HG03342 (cell line): ENCODE results near the gene SLC16A1.
"Not testable (repeated sequence)": the region's sequence is repeated elsewhere in the genome, so short reads cannot be mapped to it uniquely, and the experiment has no call there.

Experiments
- ATAC-seq: cut with Tn5 transposase; IDR thresholded peaks from one replicate; pipeline ENCODE4 v1.9.1; 2021; ENCODE audit warnings: mild to moderate bottlenecking, moderate library complexity; ENCODE audit not compliant: unreplicated experiment

The SLC16A1 gene

DNA sequence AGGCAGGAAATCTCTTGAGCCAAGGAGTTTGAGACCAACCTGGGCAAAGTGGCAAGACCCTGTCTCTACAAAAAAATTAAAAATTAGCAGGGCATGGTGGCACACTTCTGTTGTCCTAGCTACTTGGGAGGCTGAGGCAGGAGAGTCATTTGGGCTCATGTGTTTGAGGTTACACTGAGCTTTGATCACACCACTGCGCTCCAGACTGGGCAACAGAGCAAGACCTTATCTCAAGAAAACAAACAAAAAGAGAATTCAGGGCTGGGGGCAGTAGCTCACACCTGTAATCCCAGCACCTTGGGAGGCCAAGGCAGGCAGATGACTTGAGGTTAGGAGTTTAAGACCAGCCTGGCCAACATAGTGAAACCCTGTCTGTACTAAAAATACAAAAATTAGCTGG lies 17.8 kb upstream of the SLC16A1 start:
- ATAC-seq: no peak

DNA sequence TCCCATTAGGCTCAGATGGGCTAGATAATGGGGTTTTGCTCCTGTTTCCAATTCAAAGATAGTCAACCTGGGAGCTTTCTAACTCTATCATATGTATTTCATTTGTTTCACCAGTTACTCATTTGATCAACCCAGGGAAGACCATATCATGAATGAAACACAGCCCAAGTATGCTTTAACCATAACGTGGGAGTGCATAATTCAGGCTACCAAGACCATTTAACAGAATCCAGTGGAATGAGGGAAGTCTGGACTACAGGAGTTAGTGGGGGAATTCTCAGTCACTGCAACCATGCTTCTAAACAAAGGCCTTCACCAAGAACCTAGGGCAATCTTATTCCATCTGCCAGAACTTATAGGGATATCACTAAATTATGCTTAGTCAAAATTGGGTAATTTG lies 15.0 kb upstream of the SLC16A1 start:
- ATAC-seq: no peak

DNA sequence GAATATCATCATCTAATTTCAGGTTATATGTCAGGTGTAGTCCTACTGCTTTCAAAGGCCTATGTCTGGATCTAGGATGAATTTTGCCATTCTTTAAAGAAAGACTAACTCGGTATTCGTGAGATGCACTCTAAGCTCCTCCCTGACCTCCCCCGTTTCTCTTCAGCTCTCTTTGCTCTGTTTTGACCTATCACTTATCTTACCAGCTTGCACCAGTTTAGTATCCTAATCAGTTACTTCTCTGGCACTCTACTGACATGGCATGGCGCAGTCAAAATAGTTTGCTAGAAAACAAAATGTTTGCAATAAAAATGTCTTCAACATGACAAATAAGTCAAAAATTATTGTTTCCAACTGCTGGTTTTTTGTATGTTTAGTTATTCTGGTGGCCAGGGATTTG lies 8.4 kb upstream of the SLC16A1 start:
- no peak for ATAC-seq

DNA sequence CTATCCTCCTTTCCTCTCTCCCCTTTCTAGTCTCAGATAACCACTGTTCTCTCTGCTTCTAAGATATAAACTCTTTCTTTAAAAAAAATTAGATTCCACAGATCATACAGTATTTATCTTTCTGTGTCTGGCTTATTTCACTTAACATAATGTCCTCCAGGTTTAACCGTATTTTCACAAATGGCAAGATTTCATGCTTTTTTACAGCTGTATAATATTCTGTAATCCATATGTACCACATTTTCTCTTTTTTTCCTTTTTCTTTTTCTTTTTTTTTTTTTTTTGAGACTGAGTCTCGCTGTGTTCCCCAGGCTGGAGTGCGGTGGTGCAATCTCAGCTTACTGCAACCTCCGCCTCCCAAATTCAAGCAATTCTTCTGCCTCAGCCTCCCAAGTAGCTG lies 5.1 kb upstream of the SLC16A1 start:
- no peak for ATAC-seq

DNA sequence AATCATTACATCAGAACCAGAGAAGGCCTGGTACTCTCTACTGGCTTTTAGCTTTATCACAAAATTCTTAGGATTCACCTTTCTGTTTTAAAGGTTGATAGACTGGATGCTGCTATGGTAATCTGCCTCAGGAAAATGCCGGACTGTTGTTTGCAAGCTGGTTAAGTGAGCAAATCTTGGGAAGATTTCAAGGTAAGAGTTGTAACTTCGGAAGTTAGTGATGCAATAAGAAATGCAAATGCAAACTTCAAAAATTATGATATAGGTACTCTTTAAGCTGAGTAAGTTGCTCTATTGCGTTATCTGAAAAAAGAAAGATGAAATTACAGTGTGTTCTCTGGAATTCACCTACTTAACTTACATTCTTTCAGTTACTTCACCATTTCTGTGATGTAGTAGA lies 4.4 kb upstream of the SLC16A1 start:
- ATAC-seq: no peak

DNA sequence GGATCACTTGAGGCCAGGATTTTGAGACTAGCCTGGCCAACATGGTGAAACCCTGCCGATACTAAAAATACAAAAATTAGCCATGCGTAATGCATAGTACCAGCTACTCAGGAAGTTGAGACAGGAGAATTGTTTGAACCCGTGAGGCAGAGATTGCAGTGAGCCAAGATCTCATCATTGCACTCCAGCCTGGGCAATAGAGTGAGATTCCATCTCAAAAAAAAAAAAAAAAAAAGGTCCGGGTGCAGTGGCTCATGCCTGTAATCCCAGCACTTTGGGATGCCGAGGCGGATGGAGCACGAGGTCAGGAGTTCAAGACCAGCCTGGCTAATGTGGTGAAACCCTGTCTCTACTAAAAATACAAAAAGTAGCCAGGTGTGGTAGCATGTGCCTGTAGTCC lies 2.2 kb upstream of the SLC16A1 start:
- ATAC-seq: not testable (repeated sequence)

DNA sequence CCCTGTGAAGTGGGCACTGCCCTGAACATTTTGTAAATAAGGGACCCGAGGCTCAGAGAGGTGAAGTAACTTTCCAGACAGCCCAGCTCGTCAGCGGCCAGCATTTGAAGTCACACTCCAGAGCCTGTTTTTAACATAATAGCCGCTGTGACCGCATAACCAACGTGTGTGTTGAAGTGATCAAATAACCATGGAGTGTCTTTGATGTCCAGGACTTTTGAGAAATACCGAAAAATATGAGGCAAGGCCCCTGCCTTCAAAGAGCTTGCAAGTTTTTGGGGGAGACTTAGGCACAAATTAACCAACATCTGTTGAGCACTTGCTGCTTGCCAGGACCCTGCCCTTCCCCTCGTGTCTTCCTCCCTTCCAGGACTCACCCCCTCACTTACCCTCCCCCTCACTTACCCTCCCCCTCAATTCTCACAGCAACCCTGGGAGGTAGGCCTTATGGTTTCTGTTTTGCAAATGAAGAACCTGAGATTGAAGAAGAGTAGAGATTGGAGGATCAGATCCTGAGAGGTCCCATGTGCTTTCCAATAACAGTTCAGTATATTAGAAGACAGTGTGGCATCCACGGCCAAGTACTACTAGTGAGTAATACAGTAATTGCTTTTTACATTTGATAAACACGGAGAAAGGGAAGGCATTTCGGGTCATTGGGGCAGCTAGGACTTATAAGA lies 1.3 kb upstream of the SLC16A1 start:
- peak; percentile 50 for ATAC-seq

DNA sequence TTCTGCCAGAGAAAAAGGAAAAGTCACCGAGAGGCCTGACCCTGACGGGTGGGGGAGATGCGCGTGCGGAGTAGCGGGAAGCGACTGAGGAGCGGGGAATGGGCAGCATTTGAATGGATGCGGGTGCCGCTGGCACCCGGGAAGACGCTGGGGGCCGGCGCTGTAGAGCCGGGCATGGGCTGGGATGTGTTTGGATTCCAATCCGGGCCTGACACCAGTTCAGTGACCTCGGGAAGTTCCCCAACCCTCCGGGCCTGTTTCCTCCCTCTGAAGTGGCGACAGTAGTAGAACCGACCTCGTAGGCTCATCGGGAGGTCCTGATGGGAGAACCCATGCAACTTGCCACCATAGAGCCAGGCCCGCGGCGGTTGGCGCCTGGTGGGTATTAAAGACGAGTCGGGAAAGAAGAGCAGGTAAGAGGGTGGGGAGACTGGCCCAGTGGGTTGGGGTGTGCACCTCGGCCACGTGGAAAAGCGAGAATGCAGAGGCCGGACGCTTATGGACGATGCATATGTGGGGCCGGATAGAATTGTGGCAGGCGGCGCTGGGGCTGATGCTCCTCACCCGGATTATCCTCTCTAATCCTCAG lies 642 bp upstream of the SLC16A1 start:
- ATAC-seq: peak; percentile 5

DNA sequence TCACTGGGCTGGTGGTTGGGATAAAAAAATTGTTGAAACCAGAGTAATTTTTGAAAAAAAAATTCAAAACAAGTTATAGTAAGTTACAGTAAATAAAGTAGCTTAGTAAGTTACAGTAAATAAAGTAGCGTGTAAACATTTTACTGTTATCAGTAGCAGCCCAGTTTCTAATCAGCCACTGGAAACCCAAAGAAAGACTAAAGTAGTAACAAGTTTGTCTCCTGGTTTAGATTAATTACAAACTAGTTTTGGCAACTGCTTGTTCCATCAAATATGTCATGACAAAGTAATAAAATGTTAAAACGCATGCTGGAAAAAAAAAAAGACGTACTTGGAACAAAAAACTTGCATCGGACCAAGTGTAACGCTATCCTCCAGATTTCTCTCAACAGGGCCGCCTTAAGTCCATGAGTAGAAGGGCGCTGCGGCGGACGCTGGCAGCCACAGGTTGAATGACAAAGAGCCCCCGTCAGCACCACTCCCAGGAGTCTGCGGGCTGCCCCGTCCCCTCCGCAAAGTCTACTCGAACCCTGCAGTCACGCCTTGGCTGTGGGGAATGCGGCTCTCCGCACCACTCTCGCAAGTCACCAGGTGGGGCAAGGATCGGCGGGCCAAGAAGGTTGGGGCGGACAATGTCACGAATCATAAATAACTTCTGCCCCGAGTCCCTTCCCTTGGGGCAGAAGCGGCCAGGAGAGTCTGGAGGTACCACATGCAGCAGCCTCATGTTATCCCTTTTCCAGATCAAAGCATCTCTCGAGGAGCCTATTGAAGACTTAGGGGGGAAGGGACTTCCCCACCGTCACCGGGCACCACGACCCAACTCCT lies 837 bp downstream of the SLC16A1 start:
- peak; percentile 20 for ATAC-seq

DNA sequence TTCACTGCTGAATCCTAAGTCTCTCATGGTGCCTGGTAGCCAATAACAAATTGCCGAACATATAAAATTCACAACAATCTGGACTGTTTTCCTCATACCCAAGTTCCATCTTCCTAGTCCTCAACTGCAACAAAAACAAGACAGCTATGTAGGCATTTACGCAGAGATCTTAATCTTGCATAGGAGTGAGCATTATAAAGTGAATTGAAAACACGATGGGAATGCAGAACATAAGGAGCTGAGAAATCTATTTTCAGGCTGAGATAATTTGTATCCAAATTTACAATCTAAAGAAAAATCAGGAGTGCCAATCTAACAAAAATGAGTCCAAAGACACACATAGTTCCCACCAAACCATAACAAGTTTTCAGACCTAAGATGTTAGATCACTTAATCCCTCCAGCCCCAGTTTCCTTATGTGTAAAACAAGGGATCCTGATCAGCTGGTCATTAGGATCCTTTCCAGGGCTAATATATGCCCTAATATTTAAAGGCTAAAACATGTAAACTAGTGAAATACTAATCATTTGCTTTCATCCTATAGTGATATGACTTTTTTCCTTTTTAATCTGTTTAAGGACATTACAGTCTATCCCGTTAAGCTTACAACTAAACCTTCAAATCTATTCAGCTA lies 1.9 kb downstream of the SLC16A1 start:
- no peak for ATAC-seq

DNA sequence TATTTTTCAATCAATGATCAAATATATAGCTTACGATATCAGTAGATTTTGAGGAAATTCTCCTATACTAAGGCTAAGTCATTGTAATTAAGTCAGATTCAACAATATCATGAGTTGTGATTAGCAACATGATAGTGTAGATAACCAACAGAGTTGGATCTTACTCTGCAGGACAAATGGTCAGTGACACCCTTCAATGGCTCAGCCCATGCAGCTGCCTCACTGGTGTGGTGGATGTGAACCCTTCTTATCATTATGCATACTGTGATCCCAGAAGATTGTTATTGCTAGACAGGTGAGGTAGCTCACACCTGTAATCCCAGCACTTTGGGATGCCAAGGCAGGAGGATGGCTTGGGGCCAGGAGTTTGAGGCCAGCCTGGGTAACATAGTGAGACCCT lies 5.6 kb downstream of the SLC16A1 start:
- no peak for ATAC-seq

DNA sequence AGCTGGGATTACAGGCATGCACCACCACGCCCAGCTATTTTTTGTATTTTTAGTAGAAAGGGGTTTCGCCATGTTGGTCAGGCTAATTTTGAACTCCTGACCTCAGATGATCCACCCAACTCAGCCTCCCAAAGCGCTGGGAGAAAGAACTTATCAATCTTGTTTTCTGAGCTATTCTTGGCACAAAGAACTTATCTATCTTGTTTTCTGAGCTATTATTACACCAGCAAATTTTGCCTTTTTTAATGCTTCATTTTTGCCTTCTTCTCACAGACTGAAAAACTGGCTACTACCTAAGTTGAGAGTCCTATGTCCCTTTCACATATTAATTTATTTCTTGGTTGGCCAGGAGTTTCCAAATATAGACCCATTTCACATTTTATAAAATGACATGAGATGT lies 9.3 kb downstream of the SLC16A1 start:
- ATAC-seq: no peak

DNA sequence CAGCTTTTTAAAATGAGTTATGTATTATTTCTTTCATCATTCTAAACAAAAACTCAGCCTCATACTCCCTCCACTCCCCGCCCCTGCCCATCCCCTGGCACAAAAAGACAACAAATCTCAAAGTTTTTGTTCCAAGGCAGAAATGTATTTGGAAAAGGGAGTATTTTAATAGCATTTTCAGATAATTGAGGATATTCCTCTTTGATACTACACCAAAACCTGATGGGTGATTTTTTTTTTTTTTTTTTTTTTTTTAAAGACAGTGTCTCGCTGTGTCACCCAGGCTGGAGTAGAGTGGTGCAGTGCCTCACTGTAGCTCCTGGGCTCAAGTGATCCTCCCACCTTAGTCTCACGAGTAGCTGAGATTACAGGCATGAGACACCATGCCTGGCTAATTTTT lies 16.2 kb downstream of the SLC16A1 start:
- ATAC-seq: no peak

DNA sequence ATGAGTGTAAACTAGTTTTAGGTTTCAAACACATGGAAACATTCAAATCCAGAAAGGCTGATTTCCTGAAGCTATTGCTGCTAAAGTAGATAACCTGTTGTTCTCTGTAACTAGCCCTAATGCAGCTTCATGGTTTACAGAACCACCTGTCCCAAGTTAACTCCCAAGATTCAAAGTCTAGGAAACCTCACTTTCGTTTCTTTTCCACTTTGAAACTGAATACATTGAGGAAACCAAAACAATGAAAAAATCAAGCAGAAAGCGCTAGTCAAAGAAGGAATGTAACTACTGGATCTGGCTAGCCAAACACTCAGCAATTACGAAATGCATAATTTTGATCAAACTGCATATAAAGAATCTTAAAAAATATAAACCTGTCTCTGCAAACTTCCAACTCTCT lies 17.8 kb downstream of the SLC16A1 start:
- no peak for ATAC-seq

DNA sequence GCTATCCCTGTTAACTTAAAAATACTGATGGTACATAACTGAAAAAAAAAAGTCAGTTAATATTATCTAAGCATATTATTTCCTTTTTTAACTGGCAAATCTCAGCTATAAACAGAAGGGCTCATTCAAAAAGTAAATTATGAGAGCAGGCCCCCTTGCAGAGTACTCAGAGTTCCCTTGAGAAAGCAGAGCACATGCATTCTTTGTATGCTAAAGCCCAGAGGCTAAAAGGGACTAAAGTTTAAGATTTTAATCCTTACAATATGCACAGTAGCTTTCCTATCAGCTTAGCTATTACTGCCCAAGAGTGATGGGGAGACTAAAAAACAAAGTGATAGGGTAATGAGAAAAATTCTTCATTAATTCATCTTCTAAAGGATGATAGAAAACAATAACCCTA lies 18.5 kb downstream of the SLC16A1 start:
- no peak for ATAC-seq

DNA sequence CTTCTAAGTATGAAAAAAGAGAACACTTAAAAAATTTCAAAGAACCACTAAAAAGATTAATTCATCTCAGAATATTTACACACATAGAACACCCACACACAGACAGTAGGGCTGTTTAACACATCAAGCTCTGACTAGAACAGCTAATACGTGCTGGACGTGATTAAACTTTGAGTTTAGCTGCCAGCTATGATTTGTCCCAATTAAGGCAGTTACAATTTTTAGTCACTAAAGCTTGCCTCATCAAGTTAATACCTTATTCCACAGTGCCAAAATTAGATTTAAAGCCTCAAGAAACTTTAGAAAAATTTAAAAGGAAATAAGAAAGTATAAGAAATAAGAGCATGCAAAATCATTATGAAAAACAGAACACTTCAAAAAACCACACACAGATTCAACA lies 18.9 kb downstream of the SLC16A1 start:
- ATAC-seq: no peak

DNA sequence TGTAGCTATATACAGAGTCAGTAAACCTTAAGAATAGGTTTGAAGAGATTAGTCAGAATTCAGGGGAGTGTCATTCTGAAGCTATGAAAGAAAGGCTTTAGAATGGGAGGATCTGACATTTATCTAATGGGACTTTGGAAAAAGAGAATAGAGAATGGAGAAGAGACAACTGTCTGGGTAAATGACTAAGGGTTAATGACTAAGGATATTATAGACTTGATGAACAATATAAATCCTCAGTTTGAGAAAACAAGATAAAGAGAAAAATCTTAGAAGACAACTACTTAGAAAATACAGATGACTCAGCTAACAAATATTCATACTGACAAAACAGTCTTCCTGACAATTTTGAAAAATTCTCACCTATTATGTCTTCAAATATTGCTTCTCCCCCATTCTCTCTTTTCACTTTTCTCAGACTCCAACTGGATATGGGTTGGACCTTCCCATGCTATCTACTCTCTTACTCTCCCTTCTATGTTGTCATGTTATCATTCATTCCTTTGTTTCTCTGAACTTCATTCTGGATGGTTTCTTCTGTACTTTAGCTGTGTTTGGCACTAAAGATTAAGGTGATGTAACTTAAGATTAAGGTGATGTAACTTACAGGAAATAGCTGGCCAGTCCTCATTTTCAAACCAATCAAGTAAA lies 20.4 kb downstream of the SLC16A1 start:
- no peak for ATAC-seq

DNA sequence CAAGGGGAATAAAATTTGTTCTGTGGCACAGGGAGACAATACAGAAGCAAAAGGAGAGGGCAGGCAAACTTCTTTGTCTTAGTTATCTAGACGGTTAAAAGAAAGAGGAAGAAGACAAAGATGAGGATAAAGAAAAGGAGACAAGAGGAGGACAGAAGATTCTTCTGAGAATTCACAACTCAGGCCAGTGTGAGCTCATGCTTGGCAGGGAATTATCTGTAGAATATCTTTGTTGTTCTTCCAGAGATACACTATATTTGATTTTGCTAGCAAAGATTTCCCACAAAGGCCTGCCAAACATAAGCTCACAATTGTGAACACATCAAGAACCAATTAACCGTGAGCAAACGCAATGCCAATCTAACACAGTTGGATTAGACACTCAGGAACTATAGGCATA lies 21.4 kb downstream of the SLC16A1 start:
- no peak for ATAC-seq

DNA sequence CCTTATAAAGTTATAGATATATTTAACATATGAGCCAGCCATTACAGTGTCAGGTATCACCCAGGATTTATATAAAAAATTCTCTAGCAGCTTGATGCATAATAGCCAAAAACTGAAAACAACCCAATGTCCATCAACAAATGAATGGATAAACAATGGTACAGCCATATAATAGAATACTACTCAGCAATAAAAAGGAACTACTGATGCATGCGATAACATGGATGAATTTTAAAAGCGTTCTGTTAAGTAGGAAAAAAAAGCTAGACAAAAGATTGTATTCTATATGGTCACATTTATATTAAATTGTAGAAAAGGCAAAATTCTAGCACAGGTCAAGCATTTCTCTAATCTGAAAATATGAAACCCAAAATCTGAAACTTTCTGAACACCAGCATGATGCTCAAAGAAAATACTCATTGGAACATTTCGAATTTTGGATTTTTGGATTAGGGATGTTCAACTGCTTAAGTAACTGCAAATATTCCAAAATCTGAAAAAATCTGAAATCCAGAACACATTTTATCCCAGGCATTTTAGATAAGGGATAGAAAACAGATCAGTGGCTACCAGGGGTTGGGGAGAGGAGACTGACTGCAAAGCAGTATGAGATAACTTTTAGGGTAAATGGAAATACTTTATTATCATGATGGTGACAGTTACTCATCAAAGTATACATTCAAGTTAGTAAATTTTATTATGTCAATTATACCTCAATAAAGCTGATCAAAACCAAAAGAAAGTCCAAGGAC lies 22.0 kb downstream of the SLC16A1 start:
- ATAC-seq: no peak

DNA sequence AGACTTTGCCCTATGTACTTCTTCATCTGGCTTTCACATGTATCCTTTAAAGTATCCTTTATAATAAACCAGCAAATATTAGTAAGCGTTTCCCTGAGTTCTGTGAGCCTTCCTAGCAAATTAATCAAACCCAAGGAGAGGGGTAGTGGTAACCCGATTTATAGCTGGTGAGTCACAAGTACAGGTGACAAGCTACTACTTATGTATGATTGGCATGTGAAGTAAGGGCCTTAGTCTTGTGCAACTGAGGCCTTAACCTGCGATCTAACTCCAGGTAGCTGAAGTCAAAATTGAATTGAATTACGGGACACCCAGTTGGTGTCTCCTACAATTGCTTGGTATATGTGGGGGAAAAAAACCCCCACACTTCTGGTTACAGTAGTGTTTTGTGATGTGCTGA lies 26.0 kb downstream of the SLC16A1 start:
- no peak for ATAC-seq
